GM12801 (cell line): ENCODE data around the gene ANKRD7.

Experiments used
- CTCF ChIP-seq: IDR thresholded peaks from one replicate; pipeline ENCODE4 v1.5.1; 2011; ENCODE audit warnings: control low read depth; ENCODE audit not compliant: insufficient read length; ENCODE audit errors: extremely low read depth

The ANKRD7 gene

GRCh38 chr7:118280319-118281012 is 56.0 kb downstream of the ANKRD7 start:
- TF ChIP-seq CTCF: no peak

GRCh38 chr7:118281196-118281595 is 56.7 kb downstream of the ANKRD7 start:
- TF ChIP-seq CTCF: no peak

DNA sequence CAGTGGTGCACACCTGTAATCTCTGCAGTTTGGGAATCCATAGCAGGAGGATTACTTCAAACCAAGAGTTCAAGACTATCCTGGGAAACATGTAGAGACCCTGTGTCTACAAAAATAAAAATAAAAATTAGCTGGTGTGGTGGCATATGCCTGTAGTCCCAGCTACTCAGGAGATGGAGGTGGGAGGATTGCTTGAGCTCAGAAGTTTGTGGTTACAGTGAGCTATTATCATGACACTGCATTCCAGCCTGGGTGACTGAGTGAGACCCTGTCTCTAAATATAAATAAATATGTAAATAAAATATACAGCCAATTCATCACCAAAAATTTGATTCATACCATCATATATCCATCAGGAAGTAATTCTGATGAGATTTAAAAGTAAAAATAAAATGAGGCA is 60.9 kb downstream of the ANKRD7 start:
- TF ChIP-seq CTCF: no peak

- no peak for TF ChIP-seq CTCF
Measured at GRCh38 chr7:118286131-118286530, 61.6 kb downstream of the ANKRD7 start.

GRCh38 chr7:118288098-118288497 is 63.6 kb downstream of the ANKRD7 start:
- no peak for TF ChIP-seq CTCF

DNA sequence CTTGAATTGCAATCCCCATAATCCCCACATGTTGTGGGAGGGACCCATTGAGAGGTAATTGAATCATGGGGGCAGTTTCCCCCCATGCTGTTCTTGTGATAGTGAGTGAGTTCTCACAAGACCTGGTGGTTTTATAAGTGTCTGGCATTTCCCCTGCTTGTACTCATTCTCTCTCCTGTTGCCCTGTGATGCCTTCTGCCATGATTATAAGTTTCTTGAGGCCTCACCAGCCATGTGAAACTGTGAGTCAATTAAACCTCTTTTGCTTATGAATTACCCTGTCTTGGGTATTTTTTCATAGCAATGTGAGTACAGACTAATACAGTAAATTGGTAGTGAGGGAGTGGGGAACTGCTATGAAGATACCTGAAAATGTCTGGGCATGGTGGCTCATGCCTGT is 65.0 kb downstream of the ANKRD7 start:
- TF ChIP-seq CTCF: no peak
